NCI-H345 treated with DMSO at 0.1 percent for 48 hours (cell line): Measurements from ENCODE around the gene PPP4R4.
"Not testable (repeated sequence)": the region's sequence is repeated elsewhere in the genome, so short reads cannot be mapped to it uniquely, and the experiment has no call there.

ENCODE experiments used
- DNase-seq: peaks from one replicate; lab custom pipeline; 2025; ENCODE audit not compliant: unreplicated experiment; lab: John Stamatoyannopoulos, UW

Gene PPP4R4

DNA sequence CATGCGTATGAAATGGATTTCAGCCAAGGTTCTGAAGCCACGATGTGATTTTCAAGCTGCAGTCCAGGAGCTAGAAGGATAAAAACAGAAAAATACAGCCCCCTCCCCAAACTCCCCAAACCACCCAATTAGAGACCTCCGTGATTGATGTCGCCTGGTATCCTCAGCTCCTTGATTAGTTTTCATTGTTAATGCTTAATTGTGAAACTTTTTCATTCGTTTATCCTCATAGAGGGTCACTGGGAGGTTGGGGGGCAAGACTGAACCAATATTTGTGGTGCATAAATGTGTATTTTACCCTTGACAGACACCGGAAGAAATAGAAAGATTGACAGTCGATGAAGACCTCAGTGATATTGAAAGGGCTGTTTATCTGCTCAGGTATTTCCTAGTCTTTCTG, 1.6 kb downstream of the PPP4R4 start:
- DNase-seq: no peak

DNA sequence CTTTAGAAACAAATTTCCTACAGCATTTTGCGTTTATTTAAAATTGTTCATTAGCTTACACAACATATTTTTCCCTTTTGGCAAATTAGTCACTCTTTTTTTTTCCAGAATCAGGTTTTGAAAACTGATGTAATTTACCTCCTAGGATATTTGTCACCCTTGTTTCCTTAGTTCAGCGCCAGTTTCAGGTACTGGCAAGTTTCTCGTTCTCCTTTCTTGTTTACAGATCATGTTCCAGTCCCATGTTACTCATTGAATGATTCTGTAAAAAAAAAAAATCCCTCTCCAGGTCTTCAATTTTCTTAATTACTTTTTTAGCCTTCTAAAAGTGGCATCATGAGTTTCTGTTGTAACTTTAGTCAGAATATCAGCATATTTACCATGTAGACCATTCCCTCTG, 2.7 kb downstream of the PPP4R4 start:
- DNase-seq: no peak

GRCh38 chr14:94177806-94178205, 3.7 kb downstream of the PPP4R4 start:
- no peak for DNase-seq

DNA sequence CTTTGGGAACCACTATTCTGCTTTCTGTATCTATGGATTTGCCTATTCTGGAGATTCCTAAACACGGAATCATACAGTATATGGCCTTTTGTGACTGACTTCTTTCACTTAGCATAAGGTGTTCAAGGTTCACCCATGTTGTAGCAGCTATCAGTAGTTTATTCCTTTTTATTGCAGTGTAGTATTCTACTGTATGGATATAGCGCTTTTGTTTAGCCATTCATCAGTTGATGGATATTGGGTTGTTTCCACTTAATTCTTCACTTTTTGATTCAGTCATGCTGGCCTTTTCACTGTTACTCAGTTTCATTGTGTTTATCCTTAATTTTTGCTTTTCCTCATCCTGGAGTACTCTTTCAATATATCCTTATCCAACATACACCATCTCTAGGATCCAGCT, 5.1 kb downstream of the PPP4R4 start:
- DNase-seq: no peak

DNA sequence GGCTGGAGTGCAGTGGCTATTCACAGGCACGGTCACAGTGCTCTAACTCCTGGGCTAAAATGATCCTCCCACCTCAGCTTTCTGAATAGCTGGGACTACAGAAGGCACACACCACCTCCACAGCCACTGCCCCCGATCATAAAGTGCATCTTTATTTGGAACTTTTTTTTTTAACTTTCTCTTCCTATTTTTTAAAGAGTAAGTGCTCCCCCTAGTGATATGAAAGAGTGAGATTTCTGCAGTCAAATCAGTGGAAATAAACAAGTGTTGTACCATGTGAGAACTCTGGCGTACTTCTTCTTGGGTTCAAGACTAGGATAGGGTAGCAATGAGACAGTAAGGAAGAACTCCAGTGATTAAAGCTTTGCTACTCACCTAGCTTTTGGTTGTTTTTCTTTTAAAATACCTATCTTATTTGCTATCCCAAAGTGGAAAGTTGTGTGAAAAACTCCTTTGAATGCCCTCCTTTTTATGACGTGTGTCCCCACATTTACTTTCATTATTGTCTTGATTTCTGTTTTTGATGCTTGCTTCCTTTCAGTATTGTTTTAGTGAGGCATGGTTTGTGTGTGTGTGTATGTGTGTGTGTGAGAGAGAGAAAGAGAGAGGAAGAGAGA, 6.6 kb downstream of the PPP4R4 start:
- DNase-seq: peak; percentile 6

DNA sequence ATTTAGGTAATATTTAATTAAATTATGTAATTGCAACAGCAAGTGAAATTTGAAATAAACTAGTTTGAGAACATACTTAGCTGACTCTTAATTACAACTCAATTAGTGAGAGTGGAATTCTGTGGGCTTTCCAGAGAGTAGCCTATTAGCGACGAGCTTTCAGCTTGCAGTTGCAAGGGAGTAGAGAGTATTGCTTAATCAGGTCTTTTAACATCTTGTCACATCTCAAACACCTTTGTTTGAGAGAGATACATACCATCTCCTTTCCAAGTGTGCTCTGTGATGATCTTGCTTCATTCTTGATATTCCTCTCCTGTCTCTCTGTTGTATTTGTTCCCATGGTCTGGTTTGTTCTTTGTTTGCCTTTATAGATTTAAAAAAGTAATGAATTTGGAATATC, 7.7 kb downstream of the PPP4R4 start:
- no peak for DNase-seq

DNA sequence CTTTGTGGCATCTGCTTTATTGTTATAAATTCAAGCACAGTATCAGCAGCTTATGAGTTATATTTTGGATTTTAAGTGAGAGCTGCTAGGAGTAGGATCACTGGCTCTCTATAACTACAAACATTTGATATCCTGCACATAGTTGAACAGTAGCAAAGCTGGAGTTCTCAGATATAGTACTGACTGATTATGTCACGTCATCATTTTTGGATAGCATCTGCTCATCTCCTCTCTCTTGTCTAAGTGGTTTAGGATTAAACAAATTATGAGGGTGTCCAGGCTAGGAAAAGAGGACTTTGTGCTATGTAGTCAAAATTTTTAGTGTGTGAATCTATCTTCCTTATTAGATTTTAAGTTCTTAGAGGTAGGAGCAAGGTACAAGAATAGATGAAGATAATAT, 18.4 kb downstream of the PPP4R4 start:
- no peak for DNase-seq

- no peak for DNase-seq
Observed at GRCh38 chr14:94193776-94194175, 19.7 kb downstream of the PPP4R4 start.

DNA sequence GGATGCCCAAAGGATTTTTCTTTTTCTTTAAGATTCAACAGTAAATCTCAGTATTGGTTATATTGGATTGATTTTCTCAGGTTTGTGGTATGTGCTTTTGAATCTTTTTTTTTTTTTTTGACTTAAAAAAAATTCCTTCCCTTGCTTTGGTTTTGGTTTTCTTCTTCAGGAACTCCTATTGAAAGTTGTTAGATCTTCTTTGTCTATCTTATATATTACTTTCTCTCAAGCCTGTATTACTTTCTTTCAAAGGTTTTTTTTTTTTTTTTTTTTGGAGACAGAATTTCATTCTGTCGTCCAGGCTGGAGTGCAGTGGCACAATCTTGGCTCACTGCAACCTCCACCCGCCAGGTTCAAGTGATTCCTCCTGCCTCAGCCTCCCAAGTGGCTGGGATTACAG, 21.9 kb downstream of the PPP4R4 start:
- DNase-seq: no peak

DNA sequence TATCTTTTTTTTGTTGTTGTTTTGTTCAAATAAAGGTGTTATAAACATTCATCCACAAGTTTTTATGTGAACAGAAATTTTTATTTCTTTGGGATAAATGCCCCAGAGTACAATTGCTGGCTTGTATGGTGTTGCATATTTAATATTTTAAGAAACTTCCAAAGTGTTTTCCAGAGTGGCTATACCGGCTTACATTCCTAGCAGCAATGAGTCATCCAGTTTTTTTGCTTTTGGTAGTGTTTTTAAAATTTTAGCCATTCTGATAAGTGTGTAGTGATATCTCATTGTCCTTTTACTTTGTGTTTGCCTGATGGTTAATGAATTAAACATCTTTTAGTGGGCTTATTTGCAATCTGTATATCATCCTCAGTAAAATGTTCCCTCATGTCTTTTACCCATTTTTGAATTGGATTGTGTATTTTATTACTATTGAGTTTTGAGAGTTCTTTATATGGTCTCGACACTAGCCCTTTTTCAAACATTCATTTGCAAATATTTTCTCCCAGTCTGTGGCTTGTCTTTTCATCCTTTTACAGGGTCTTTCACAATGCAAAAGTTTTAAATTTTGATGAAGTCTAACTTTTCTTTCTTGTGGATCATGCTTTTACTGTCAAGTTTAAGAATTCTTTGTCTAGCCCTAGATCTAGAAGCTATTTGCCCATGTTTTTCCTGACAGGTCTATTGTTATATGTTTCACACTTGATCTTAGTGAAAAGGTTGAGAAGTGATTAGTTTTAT, 29.5 kb downstream of the PPP4R4 start:
- DNase-seq: no peak

- no peak for DNase-seq
Observed at GRCh38 chr14:94213021-94213420, 38.9 kb downstream of the PPP4R4 start.

DNA sequence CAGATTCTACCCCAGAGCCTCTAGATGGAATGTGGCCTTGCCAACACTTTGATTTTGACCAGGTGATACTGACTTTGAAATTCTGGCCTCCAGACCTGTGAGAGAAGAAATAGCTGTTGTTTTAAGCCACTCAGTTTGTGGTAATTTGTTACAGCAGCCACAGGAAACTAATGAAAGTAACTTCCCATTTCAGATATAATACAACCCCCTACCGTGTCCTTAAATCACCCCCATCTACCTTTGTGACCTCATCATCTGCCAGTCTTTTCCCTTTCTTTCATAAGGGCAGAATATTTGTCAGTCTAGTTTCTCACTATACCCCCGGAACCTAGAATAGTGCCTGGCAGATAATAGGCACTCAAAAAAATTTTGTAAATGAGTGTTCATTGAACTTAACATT, 39.6 kb downstream of the PPP4R4 start:
- no peak for DNase-seq

DNA sequence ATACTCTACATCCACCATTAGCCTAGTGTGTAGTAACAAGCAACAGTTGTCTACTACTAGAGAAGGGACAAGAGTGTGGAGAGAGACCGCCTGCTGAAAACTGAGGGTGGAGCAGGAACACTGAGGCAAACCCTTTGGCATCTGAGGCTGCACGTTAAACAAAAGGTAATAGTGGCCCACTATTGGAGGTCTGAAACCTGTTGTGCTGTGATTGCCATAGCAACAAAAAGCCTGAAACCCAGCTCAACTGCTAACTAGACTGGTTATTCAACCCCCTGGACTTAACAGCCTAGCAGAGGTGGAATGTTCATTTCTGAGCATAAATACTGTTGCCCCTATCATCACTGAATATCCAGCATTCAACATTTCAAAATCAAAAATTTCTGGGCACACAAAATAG, 43.0 kb downstream of the PPP4R4 start:
- DNase-seq: no peak

- DNase-seq: not testable (repeated sequence)
Observed at GRCh38 chr14:94218198-94218886, 44.2 kb downstream of the PPP4R4 start.

DNA sequence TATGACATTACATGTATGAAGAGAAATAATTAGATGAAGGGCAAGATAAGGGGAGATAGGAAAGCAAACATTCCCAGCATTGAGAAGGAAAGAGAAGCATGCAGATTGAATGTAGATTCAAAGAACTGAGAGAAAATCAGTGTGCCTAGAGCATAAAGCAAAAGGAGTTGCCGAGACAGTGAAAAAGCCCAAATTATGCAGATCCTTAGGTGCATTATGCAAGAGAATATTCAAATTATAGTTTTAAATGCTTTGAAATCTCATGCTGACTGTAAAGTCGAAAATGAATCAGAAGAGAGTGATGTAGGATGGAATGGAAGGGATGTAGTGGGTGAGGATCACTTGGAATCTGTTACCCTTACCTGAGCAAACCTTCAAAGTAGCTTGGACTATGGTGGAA, 49.9 kb downstream of the PPP4R4 start:
- DNase-seq: no peak

DNA sequence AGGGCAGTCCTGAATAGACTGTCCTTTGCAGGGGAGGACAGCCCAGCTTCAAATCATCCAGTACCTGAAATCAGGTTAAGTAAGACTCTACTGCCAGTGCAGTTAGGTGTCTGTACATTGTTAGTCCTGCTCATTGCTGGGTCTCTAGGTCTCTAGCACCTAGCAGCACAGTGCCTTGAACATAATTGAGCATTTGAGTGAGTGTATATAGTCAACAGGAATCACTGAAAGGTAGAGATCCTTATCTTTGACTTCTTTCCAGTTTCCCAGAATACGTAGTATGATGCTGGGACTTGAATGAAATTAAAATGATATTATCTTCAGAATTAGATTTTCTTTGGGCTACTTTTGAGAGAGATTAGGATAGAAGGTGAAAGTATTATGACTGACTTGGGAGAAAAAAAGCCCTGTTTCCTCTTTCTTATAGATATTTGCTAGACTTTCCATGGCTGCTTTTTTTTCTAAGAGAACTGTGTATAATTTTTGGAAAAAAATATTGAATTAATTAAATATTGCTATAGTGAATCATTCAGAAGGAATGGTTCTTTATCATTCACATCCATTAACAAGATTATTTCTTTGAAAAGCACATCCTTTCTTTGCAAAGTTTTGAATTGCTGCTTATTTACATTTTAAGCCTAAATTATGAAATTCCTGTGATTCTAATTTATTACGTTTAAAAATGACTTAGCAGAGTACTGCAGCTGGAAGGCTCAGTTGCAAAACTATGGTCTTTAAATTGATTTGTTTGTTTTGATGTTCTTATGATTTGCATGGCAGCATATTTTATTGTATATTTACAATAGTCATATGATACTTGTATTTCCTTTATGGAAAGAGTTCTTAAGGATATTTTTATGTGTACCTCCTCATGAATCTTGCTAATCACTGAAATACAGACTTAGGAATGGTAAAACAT, 51.6 kb downstream of the PPP4R4 start:
- DNase-seq: no peak

DNA sequence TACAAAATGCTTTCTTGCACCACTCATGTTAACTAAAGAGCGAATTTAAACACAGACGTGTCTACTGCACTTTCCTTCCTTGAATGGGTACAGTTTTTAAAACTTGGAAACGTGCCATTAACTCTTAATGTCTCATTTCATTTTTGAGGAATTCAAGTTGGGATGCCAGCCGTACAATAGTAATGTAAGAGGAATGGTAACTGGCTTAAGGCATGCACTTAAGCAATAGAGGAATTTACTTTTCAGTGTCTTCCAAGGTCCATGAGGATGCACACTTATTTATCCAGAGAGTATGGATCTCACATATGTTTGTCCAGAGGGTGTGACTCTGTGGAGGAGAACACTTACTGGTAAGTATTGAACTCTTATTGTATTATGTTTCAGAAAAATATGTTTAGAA, 52.9 kb downstream of the PPP4R4 start:
- DNase-seq: no peak

- DNase-seq: no peak
Observed at GRCh38 chr14:94237046-94237445, 62.9 kb downstream of the PPP4R4 start.

DNA sequence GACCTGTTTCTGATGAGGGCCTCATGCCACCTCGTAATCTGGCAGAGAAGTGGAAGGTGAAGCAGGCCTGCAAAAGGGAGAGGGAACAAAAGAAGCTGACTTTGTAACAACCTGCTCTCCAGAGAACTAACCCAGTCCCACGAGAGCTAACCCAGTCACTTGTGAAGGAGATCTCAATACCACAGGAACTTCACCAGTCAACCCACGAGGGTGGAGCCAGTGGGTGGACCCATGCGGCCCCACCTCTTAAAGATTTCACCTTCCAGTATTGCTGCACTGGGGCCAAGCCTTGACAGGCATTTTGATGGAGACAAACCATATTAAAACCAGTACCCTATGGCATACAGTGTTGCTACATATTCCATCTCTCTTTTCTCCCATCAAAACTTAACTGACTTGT, 63.9 kb downstream of the PPP4R4 start:
- DNase-seq: no peak

GRCh38 chr14:94239406-94239805, 65.3 kb downstream of the PPP4R4 start:
- DNase-seq: no peak

DNA sequence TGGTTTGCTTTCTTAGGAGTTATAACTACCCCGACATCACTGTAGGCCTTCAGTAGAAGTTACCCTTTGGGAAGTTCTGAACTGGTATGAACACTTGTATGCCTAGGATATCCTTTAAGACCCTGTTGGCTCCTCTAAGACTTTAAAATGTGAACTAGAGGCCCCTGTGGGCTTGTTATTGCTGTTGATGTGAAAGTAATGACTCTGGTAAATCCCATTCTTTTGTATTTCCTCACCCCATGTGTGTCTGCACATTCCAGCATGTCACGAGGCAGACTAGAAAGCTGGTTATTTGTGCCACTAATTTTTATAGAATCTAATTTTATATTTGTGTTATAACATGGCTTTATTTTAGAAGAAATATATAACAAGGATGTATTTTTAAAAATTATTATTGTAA, 70.1 kb downstream of the PPP4R4 start:
- no peak for DNase-seq
